ENCODE data around the gene HLA-DOB. TPM values are rescaled to one million over a fixed set of nuclear protein-coding genes. Genes with fewer than 3 reads are reported as not detected.

Gene HLA-DOB
- total RNA-seq, 1 experiment from 2014 or later, result 0.64 TPM

DNA sequence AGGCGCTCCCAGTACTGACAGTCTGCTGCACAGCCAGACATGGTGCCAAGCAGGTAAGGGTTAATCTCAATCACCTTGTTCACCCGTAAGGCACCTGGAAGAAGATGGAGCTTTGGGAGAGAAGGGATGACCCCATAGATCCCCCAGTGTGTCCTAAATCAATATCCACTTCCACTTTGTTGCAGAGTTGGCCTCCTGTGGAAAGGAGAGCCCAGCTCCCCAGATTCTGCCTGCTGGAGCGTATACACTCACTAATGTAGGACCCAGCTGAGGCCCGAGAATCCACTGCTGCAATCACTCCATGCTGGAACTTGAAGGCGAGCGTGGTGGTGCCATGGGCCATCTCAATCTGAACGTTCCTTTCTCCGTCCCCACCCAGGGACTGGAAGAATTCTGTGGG is 25.9 kb upstream of the HLA-DOB start:
- RAD21 ChIA-PET (ENCODE audit: low non-redundant PET in 1 of 2, low total read pairs in 2 of 2, uncharacterized antibody in 2 of 2, unreplicated experiment in 2 of 2), result no interaction called here
- no peak overlapping the region for H3K9ac ChIP-seq (ENCODE audit: low read length)
- no TSS peak for BruUV-seq (replicated peaks)

DNA sequence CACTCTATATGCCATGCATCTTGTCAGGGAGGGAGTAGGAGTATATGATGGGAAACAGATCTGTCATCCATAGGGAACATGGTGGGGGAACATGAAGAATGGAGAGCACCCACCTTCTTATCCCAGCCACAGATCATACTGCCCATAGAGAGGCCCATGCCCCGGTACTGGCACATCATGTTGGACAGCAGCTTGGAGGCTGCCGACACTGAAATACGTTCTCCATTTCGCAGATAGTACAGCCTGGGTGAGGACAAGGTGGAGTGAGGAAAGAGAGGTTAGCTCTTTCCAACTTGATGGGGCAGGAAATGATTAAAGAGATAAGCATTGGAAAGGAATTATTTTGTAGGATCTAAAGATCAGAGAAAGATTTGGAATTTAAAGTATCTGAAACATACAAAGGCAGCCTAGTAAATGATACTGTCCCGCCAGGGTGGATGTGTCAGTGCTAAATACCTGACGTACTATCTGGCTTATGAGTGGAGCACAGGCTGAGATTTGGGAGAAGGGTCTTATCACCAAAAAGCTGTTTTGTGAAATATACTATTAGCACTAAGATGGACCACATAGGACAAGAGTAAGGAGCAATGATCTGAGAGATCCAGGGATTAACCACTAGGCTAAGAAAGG is 25.3 kb upstream of the HLA-DOB start:
- BruUV-seq (replicated peaks), result no TSS peak
- Histone ChIP-seq H4K20me1 (ENCODE audit: insufficient read depth) (no peaks in the 10 kb centered on the region), H3K4me3 (replicated peaks in 1 of 2; ENCODE audit: low read depth in 1 of 2, low read length in 2 of 2) (no peak overlapping the region), H3K4me1 (ENCODE audit: control insufficient read depth in 1 of 2, insufficient read depth in 2 of 2, low read length in 2 of 2) (peaks cover 12 to 30% of the 10 kb centered on the region in 2 experiments; a peak in 3 of 4 replicates), H2AFZ (ENCODE audit: low read depth, low read length, poor library complexity, severe bottlenecking) (no peak overlapping the region), H3K27ac (ENCODE audit: low read depth, low read length) (no peak overlapping the region), H3K36me3 (ENCODE audit: control insufficient read depth in 1 of 2, insufficient read depth in 2 of 2, low read length in 2 of 2) (no peaks in the 10 kb centered on the region), H3K4me2 (ENCODE audit: low read length) (no peak overlapping the region), H3K9ac (ENCODE audit: low read length) (no peak overlapping the region), H3K9me3 (ENCODE audit: control insufficient read depth in 1 of 2, insufficient read depth in 1 of 2, low read depth in 1 of 2, low read length in 2 of 2) (no peaks in the 10 kb centered on the region), H3K9me2 (ENCODE audit: insufficient read depth) (no peaks in the 10 kb centered on the region), H3K79me2 (ENCODE audit: insufficient read depth, low read length) (peaks cover 5% of the 10 kb centered on the region; the same call in 1 of the 2 replicates), H3K27me3 (ENCODE audit: insufficient read depth, low read length) (no peaks in the 10 kb centered on the region)
- ATAC-seq, result no peak
- ChIA-PET POLR2A (no interaction called here), RAD21 (ENCODE audit: low non-redundant PET in 1 of 2, low total read pairs in 2 of 2, uncharacterized antibody in 2 of 2, unreplicated experiment in 2 of 2) (no interaction called here), CTCF (interaction anchor here (0.6 to 1.0 kb wide), 2 partner anchors 19 to 36 kb away, joined by 3 to 4 read pairs; no protein-coding TSS in a partner anchor)
- TF ChIP-seq SIN3A (IDR thresholded peaks at IDR 0.05; ENCODE audit: low read depth), result no peak
- no peak for TF ChIP-seq EZH2phosphoT487 (IDR thresholded peaks at IDR 0.05; ENCODE audit: borderline replicate concordance)
- no peak for TF ChIP-seq ZFX (IDR thresholded peaks at IDR 0.05)
- TF ChIP-seq POLR2AphosphoS5 (IDR thresholded peaks at IDR 0.05; ENCODE audit: low read depth, low read length), result no peak
- TF ChIP-seq RAD21 (IDR thresholded peaks at IDR 0.05; ENCODE audit: low read depth), result no peak
- TF ChIP-seq POLR2A (IDR thresholded peaks at IDR 0.05; ENCODE audit: borderline replicate concordance, extremely low read depth, insufficient read depth, insufficient read length), result no peak
- TF ChIP-seq ELF1 (IDR thresholded peaks at IDR 0.05; ENCODE audit: borderline replicate concordance, low read depth), result no peak
- no peak for TF ChIP-seq CBX3 (IDR thresholded peaks at IDR 0.05; ENCODE audit: low read depth)
- TF ChIP-seq, protein P1, sequence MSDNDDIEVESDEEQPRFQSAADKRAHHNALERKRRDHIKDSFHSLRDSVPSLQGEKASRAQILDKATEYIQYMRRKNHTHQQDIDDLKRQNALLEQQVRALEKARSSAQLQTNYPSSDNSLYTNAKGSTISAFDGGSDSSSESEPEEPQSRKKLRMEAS (IDR thresholded peaks at IDR 0.05), result no peak
- TF ChIP-seq SP1 (IDR thresholded peaks at IDR 0.05; ENCODE audit: low read depth), result no peak
- no peak for TF ChIP-seq JUND (IDR thresholded peaks at IDR 0.05)
- TF ChIP-seq YY1 (IDR thresholded peaks at IDR 0.05; ENCODE audit: extremely low read depth, insufficient replicate concordance, low read depth, low read length), result no peak
- TF ChIP-seq SRF (IDR thresholded peaks at IDR 0.05; ENCODE audit: low read depth), result no peak
- no peak for TF ChIP-seq ZNF274 (IDR thresholded peaks at IDR 0.05; ENCODE audit: low read depth, low read length)
- no peak for TF ChIP-seq EZH2 (IDR thresholded peaks at IDR 0.05)
- TF ChIP-seq FOSL1 (IDR thresholded peaks at IDR 0.05; ENCODE audit: low read depth), result no peak
- no peak for TF ChIP-seq EGR1 (IDR thresholded peaks at IDR 0.05; ENCODE audit: low read depth)
- intact Hi-C loops (cut with micrococcal nuclease), result loop anchor here (1.0 kb wide), 1 partner anchor 9 kb away; no protein-coding TSS in a partner anchor
- DNase-seq (ENCODE audit: low read depth, low spot score), result no peak

More for the DNA sequence above, 25.9 kb upstream of the HLA-DOB start:
- intact Hi-C loops (cut with micrococcal nuclease), result loop anchor here (1.0 kb wide), 1 partner anchor 9 kb away; no protein-coding TSS in a partner anchor
- no peak for TF ChIP-seq SIN3A (IDR thresholded peaks at IDR 0.05; ENCODE audit: low read depth)
- no peak for TF ChIP-seq ZFX (IDR thresholded peaks at IDR 0.05)
- no peak for TF ChIP-seq EZH2 (IDR thresholded peaks at IDR 0.05)
- ATAC-seq, result no peak
- CTCF ChIA-PET, result no interaction called here
- H3K79me2 ChIP-seq (ENCODE audit: insufficient read depth, low read length), result peaks cover 4% of the 10 kb centered on the region; the same call in 1 of the 2 replicates
- H3K4me3 ChIP-seq (replicated peaks in 1 of 2; ENCODE audit: low read depth in 1 of 2, low read length in 2 of 2), result no peak overlapping the region
- no peaks in the 10 kb centered on the region for H3K9me2 ChIP-seq (ENCODE audit: insufficient read depth)
- H3K27me3 ChIP-seq (ENCODE audit: insufficient read depth, low read length), result no peaks in the 10 kb centered on the region
- H3K36me3 ChIP-seq (ENCODE audit: control insufficient read depth in 1 of 2, insufficient read depth in 2 of 2, low read length in 2 of 2), result no peaks in the 10 kb centered on the region
- DNase-seq (ENCODE audit: low read depth, low spot score), result no peak
- H3K9me3 ChIP-seq (ENCODE audit: control insufficient read depth in 1 of 2, insufficient read depth in 1 of 2, low read depth in 1 of 2, low read length in 2 of 2), result no peaks in the 10 kb centered on the region
- no peak overlapping the region for H3K27ac ChIP-seq (ENCODE audit: low read depth, low read length)
- H3K4me1 ChIP-seq (ENCODE audit: control insufficient read depth in 1 of 2, insufficient read depth in 2 of 2, low read length in 2 of 2), result peaks cover 12 to 24% of the 10 kb centered on the region in 2 experiments; a peak in 3 of 4 replicates
- no peaks in the 10 kb centered on the region for H4K20me1 ChIP-seq (ENCODE audit: insufficient read depth)
- H3K4me2 ChIP-seq (ENCODE audit: low read length), result no peak overlapping the region
- POLR2A ChIA-PET, result no interaction called here
- H2AFZ ChIP-seq (ENCODE audit: low read depth, low read length, poor library complexity, severe bottlenecking), result no peak overlapping the region
